Esophagus muscularis mucosa (tissue), 3 donors: ENCODE measurements around the gene TAPT1.

ENCODE experiments used
- CTCF ChIP-seq, 3 experiments: fragments of 200-600 bp in 2 of 3; fragments of 450-650 bp in 1 of 3; sonication (generic) in 2 of 3; IDR thresholded peaks; one replicate each; pipeline ENCODE4 v1.5.1; 2017 to 2019; ENCODE audit warnings: antibody characterized with exemption in 3 of 3, mild to moderate bottlenecking in 2 of 3, moderate library complexity in 1 of 3
- POLR2A ChIP-seq: fragments of 450-650 bp; IDR thresholded peaks from one replicate; pipeline ENCODE4 v1.6.1; 2017; ENCODE audit warnings: antibody characterized with exemption, moderate library complexity, mild to moderate bottlenecking, low read depth
- POLR2AphosphoS5 ChIP-seq, 2 donors: sonication (generic); formaldehyde crosslinking; IDR thresholded peaks; one replicate each; pipeline ENCODE4 v1.6.1; 2017; ENCODE audit warnings: antibody characterized with exemption in 2 of 2

- TF ChIP-seq POLR2A = no peak
- TF ChIP-seq CTCF (IDR thresholded peaks at IDR 0.05) = no peak
- no peak for TF ChIP-seq POLR2AphosphoS5 (IDR thresholded peaks at IDR 0.05)
Measured at GRCh38 chr4:16162891-16163290, 63.4 kb downstream of the TAPT1 start.
